Stimulated activated CD8-positive, alpha-beta memory T cell treated with anti-CD3 and anti-CD28 coated beads, Interleukin-12 subunit alpha, Interleukin-12 subunit beta, amount 100 ng/mL, for 24 hours (primary cell): ENCODE data around the gene GRAMD4.
A peak's percentile ranks its signal among the peaks of the same experiment; 100 is the strongest.

Experiments used
- DNase-seq: peaks from one replicate; pipeline ENCODE4 v3.0.0-alpha.2; 2020; ENCODE audit errors: extremely low read depth

The GRAMD4 gene

DNA sequence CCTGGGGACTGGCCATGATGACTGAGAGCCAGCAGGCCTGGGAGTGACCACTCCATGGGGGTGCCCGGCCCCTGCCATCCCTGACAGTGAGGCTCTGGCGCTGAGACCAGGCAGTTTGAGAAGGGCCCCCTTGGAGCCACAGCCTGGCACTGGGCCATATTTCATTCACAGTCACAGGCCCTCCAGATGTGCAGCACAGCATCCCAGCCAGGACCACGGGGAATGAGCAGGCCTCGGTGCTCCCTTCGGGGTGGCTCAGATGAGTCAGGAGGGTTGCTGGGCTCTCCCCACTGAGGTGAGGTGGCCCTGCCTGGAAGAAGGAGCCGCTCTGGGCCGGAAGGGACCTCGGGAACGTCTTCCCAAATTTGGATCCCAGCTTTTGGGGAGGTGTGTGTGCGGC, 53.0 kb downstream of the GRAMD4 start:
- DNase-seq: no peak

DNA sequence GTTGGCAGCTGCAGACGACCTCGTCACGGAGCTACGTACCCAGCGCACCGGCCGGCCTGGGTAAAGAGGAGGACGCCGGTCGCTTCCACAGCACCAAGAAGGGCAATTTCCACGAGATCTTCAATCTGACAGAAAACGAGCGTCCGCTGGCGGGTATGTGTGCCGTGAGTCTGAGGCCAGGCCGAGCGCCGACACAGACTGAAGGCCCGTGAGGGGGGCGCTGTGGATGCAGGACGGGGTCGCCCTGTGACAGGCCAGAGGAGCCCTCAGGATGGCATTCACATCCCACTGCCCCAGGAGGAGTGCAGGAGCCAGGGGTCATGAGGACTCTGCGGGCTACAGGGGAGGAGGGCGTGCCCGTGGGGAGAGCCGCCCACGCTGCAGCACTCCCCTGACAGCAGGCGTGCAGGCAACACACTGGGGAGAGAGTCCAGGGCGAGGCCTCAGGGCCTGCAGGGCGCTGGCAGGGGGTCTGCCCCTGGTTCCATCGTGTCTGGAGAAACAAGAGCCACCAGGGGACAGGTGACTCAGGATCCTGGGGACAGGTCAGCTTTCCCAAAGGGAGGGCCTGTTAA, 53.6 kb downstream of the GRAMD4 start:
- no peak for DNase-seq

DNA sequence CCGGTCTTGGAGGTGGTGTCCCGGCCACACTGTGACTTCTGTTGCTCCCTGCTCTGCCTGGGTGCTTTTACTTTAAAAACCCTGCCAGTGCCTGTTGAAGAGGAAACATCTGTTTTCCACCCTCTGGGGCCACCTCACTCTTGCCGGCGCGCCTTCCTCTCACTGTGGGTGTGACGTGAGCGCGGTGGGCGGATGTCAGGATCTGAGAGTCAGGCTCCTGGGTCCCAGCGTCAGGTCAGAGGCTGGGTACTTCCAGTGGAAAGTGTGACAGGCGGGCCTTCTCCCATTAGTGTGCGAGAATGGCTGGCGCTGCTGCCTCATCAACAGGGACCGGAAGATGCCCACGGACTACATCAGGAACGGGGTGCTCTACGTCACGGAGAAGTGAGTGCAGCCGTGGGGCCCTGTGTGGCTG, 54.2 kb downstream of the GRAMD4 start:
- DNase-seq: peak; percentile 81

DNA sequence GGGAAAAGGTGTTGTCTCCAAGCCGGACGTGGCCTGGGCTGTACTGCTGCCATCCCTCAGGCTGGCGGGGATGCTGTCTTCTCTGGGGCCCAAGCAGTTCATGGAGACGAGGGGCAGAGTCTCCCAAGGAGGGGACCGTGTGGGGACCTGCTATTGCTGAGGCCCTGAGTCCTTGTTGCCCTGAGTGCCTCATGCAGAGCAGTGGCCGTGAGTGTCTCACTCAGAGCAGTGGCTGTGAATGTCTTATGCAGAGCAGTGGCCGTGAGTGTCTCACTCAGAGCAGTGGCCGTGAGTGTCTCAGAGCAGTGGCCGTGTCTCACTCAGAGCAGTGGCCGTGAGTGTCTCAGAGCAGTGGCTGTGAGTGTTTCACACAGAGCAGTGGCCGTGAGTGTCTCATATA, 54.7 kb downstream of the GRAMD4 start:
- no peak for DNase-seq

DNA sequence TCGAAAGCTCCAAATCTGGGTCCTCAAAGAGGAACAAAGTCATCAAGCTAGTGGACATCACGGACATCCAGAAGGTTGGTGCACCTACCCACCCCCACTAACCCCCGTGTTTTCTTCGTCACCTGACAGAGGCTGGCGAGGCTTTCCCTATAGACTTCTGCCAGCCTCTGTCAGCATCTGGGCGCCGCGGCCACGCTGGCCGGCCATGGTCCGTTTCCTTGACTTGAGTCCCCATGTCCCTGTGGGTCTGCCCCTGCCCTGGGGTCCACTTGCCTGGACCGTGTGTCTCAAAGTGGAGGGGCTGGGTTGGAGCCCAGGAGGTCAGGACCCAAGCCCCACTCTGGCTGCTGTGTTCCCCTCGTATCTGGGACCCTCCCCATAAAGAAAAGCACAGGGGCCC, 55.3 kb downstream of the GRAMD4 start:
- no peak for DNase-seq

DNA sequence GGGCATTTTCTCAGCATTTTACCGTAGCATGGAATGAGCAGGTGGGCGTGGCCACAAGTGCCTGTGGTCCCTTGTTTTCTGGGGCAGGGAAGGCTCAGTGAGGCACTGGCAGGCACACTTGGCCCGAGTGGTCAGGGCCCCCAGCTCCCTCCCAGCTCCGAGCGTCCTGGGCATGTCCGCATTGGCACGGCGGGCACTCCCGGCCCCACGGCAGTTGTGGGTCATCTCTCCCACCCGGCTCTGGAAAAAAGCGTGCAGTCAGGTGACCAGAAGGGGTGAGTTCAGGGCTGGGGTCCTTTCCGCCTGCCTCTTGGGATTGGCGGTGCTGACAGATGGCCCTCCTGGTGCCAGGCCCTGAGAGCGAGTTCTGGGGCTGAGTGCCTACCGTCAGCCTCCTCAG, 55.8 kb downstream of the GRAMD4 start:
- DNase-seq: no peak

DNA sequence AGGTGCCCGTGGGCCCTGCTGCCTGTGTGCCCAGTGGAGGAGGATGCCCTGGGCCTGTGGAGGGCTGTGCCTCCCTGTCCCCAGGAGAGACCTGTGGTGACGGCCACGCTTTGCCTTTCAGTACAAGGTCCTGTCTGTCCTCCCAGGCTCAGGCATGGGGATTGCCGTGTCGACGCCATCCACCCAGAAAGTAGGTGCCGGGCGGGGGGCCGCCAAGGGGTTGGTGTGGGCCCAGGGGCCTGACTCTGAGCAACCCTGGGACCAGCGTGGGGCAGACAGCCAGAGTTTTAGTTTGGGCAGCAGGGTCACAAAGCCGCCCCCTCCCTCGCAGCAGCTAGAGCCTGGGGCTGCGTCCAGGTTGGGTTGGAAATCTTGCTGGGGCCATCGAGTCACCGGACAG, 56.3 kb downstream of the GRAMD4 start:
- no peak for DNase-seq

DNA sequence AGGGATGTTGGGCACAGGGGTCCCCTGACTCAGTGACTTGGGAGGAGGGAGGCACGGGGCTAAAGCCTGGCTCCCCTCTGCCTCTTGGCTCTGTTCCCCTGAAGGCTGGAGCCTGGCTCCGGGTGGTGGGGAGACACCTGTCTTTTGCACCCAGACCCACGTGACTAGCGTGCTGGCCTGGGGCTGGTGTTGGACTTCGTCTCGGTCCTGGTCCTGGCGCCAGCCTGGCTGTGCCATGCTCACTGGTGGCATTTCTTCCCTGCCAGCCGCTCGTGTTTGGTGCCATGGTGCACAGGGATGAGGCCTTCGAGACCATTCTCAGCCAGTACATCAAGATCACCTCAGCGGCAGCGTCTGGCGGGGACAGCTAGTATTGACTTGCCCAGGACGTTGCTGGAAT, 56.7 kb downstream of the GRAMD4 start:
- no peak for DNase-seq

DNA sequence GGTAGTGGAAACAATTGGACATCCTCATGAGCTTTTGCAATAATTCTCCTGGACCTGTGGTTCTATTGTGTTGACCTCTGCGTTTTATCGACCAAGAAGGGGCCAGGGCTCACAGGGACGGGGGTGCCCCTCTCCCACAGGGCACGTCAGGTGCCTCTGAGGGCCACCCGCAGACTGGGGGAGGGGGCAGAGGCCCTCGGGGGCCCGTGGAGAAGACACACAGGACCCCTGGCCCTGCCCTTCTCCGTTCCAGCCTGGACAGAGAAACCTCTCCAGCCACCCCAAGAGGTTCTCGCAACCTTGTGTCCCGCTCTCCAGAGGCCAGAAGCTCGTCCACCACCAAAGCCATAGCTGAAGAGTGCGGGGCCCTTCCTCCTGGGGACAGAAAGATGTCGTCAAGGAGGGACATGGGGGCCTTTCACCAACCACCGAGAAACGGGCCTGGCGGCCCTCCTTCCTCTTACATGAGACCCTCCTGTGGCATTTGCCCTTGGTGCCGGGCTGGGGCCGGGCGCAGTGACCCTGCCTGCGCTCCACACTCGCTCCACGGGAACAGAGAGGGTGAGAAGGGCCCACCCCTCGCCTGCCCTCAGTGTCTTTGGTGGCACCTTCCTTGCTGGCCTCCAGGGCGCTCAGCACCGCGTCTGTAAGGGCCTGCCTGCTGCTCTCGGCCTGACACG, 57.3 kb downstream of the GRAMD4 start:
- no peak for DNase-seq

DNA sequence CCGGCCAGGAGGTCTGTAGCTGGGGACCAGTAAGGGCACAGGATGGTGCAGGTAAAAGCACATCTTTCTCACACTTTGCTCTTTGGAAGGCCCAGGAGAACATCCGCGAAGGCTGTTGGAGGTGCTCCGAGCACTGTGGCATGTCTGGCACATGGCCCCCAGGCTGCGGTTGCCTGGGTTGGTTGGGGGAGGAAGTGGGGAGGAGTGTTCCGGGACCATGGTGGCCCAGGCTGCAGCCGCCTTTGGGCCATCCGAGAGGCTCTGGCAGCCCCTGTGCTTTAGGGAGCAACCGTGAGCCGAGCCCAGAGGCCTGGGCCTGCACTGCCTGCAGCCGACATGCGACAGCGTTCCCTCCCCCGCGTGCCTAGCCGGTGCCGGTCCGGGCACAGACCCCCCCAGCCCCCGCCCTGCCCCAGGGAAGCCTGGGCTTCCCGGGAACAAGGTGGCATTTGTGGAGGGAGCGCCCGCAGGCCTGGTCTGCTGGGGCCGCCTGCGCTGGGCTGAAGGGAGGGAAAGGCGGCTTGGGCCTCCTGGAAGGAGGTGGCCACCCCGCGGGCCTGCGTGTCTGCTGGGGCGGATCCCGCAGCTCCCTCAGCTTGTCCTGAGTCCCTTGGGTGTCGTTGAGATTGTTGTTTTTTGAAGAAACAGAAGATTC, 57.9 kb downstream of the GRAMD4 start:
- no peak for DNase-seq

DNA sequence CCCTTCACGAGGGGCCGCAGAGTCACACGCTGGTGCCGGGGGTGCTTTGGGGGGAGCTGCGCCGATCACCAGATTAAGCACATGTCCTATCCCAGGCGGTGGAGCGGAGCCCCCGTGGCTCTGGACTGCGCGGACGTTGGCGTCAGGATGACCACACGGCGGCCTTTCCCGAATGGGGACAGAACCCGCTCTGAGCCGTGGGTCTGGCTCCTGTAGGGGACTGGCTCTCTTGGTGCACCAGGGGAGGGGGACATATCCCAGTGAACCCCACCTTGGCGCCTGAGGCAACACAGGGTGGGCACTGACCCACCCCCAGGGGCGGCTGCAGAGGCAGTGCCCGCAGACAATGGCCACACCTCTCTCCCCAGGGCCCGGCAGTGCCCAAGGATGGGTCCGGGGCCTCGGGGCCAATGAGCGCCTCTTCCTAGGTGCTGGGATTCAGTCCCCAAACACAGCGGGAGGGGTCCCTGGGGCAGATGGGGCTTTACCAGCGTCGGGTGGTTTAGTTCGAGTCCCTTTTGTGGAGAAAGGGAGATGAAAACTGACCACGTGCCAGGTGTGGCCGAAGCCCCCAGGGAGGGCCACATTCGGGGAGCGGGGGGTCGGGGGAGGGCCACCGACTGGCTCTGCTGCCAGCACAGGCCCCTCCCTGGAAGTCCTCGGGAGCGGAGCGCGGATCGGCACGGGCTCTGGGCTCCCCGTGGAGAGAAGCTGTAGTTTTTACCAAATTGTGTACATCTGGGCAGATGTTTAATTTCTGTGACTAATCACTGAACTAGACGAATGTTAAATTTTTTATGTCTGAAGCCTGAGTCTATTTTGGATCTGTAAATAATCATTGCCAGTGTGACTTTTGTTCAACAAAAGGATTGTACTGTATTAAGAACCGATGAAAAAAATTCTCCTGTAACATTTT, 58.9 kb downstream of the GRAMD4 start:
- DNase-seq: no peak

DNA sequence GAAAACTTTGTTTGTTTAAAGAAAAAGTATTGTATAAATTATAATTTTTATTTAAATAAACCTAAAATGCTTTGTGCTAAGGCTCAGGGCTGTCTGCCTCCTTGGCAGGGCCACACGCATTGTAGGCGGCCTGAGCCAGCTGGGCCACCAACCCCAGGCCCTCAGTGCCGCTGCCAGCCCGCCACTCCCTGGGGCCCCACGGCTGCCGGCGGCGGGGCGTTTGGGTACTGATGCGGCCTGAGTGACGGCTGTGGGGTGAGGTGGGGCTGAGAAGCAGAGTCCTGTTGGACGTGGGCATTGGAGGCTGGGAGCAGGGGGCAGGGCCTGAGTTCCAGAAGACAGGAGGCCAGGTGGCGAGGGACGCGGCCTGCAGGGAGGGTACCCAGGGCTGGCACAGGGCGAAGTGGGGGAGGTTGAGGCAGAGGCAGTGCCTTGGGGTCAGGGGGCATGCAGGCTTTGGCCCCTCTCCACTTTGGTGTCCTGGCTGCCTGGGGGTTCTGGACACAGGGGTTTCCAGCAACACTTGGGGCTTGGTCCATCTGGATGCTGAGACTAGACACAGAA, 59.6 kb downstream of the GRAMD4 start:
- DNase-seq: no peak

DNA sequence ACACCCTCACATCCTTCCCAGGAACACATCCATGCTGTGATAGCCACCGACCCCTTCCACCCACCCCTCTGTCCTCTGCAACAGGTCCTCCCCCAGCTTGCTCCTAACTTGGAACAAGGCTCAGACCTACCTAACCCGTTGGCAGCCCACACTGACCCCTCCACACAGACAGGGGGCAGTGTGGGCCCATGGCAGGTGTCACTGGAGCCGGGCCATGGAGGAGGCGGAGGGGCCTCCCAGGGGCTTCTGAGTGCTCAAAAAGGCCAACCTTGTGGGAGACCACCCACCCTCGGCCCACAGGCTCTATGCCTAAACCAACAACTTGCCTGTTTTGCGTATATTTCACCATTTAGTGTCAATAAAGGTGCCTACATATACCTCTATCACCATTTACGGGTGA, 60.8 kb downstream of the GRAMD4 start:
- no peak for DNase-seq

DNA sequence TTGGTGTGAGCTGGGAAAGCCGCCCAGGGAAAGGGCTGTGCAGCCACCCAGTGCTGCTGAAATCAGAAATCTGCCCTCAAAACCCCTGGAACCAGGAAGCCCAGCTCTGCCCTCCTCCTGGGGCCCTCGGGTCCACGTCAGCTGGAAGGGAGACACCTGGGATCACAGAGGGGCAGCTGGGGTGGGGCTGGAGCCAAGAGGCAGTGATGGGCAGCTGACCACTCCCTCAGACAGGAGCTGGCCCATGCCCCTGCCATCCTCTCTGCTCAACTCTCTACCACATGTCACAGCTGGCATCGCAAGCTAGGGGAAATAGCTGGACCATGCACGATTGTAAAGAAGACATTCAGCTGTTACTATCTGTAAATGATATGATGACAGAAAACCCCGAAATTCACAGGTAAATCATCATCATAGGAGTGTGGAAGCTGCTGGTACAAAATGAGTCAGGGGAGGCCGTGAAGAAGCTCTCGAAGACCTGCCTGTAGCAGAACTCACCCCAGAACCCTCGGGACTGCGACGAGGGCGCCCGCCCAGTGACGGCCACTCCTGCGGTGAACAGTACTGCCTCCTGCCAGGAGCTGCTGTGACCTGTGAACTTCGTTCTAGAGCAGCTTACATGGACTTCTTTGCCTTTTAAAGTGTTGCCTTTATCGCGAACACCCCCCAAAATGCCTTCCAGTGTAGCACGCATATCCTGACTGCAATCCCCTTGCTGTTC, 62.0 kb downstream of the GRAMD4 start:
- DNase-seq: no peak

DNA sequence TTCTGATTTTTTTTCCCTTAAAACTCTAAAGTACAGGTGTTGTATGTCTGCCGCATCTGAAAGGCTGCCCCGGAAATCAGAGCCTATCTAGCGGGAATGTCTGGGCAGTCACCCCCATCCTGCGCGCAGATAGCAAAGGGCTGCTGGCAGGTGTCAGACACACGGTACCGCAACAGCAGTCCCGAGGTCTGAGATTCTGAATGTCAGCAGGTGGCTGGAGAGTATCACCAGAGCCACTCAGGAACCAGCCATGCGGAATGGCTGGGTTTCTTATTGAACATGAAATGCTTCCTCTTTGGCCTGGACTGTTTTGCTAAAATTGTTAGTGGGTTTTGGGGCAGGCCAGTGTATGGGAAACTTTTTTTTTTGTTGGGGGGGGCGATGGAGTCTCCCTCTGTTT, 64.5 kb downstream of the GRAMD4 start:
- no peak for DNase-seq

DNA sequence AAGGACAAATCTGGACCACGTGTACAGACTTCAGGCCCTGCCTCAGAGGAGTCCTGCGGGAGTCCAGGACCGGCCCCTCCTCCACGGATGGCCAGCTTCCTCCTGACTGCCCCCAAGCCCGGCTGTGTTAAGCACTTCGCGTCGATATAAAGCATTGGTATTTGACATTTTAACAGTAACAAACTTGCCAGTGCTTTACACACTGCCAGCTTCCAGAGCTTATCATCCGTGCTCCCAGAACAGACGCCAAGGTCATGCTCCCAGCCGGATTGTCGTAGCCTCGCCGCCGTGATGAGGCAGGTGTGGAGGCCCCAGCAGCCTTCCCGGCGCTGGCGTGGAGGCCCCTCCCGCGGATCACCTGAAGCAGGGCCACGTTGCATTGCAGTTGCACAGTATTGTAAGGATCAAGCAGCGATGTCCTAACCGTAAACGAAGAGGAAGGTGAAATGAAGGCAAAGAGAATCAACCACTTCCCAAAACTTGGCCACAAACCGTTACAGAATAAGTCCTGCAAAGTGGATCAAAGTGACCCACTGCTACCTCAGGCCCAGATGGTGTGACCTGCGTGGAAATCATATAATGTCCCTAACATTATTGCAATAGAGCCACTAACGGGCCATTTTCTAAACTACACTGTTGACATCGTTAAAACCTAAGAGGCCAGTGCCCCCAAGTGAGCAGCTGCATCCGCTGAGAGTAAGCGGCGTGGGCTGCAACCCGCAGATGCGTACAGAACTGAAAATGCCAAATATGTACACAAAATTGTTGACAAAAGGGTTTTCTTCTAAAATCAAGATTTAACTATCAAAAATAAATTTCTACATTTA, 66.2 kb downstream of the GRAMD4 start:
- no peak for DNase-seq

DNA sequence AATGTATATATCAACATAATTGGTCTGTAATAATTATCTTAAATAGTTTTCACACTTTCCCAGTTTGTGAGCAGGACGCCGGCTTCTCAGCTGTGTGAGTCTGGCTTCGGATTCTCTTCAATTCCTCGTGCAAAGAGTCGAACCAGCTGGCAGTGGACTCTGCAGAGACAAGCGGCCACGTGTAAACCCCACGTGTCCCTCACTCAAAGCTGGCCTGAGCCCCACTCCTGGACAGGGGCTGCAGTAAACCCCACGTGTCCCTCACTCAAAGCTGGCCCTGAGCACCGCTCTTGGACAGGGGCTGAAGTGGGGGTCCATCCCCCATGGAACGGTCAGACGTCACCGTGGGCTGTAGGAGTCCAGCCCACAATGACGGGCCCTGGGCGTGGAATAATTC, 66.9 kb downstream of the GRAMD4 start:
- DNase-seq: no peak

DNA sequence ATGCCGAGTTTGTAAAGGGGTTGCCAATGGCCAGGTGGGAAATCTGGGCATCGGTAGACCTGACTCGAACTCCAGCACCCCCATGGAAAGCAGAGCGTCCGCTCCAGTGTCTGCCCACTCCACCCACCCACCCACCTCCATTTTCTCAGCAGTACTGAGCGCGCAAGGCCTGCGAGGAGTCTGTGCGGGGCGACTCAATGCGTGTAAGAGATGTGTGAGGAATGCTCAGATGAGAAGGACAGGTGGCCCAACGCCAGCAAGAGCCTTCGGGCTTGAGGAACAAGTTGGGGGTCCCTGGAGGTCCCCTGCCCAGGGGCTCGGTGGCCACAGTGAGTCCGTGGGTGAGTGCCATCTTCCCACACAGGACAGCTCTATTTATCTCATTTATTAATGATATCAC, 67.3 kb downstream of the GRAMD4 start:
- no peak for DNase-seq

DNA sequence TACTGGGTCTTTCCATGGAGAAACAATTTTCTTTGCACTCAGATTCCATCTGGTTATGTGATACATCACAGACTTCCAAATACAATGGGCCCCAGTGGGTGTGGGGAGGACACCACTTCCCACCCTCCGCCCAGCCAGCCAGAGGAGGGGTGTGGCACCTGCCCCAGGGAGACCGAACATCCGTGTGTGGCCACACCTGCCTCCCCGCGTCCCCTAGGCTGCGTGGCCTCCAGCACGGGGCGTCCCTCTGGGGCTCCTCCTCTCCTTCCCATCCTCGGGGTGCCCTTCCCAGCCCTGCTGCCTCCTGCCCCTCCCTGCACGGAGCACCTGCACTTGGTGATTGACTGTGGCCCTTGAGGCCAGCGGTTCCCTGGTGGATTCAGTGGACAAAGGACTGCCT, 68.8 kb downstream of the GRAMD4 start:
- DNase-seq: no peak

DNA sequence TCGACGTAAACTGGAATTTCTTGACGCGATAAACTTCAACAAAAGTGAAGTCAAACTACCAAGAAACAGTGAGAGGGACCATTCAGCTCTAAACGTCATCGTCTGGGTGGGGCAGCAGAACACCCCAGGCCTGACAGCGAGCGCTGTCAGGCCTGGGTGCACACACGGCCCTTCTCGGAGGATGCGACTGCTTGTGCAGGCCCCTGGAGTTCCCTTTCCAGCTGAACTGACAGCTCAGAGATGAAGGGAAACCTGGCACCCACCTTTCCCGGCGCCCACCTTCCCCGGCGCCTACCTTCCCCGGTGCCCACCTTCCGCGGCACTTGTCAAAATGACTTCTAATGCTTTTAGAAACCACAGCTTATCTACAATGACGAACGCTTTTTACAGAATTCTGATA, 70.0 kb downstream of the GRAMD4 start:
- DNase-seq: no peak

DNA sequence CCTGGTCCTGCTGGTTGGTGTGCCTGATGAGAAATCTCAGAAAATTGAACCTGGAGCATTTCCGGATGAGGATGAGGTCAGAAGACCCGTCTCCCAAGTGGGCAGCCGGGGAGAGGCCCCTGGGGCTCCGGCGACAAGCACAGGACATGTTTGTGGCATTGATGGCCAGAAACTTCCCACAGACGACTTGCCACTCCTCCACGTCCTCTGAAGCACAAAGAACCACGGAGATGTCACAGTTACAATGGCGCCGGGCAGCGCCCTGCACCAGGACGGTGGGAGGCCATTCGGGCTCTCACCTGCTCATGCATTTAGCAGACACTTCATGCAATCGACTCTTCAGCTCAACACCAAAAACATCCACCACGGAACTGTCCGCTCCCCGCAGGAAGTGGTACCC, 71.4 kb downstream of the GRAMD4 start:
- DNase-seq: no peak
